ENCODE results near the gene SHROOM3. TPM values are rescaled to one million over a fixed set of nuclear protein-coding genes. Genes with fewer than 3 reads are reported as not detected.

Gene SHROOM3
- total RNA-seq, 2 donors from 2014 or later, result 6.0 to 10.0 TPM

Small RNA genes within 50 kb of the gene (microRNA-seq; reads per million reads assigned to microRNA genes)
- gene MIR4450 (0 reads per million in 2 donors), gene MIR548AH (2.0 to 2.2 reads per million in 2 donors)

Other genes with a start within 250 kb of the SHROOM3 start
- 100 to 1,000 TPM; 102 to 112 TPM for gene SCARB2, start 221.4 kb upstream of the SHROOM3 start, total RNA-seq
- gene FAM47E, start 183.5 kb upstream of the SHROOM3 start, total RNA-seq, result 1 to 10 TPM; 2.2 to 2.9 TPM
- 10 to 100 TPM; 27.2 to 36.7 TPM for gene STBD1, start 128.5 kb upstream of the SHROOM3 start, total RNA-seq
- under 1 TPM; 0.62 to 0.68 TPM for gene CCDC158, start 14.1 kb upstream of the SHROOM3 start, total RNA-seq